OCI-LY7 (cell line): Measurements from ENCODE around the gene ARSJ. TPM values are rescaled to one million over a fixed set of nuclear protein-coding genes. Genes with fewer than 3 reads are reported as not detected.

Source experiments
- BruUV-seq: library from RNA; stranded (reverse); fragments of 400-500 nt; replicated peaks from 2 replicates; lab custom pipeline; 2021; lab: Mats Ljungman, UMichigan
- CTCF ChIA-PET: fragments of 300-600 bp; sonication (Branson Sonifier 250); formaldehyde crosslinking; loops from one replicate; lab custom pipeline; 2022; ENCODE audit warnings: antibody characterized with exemption; ENCODE audit not compliant: unreplicated experiment; lab: Charles Lee
- POLR2A ChIA-PET: fragments of 300-600 bp; sonication (Branson Sonifier 250); formaldehyde crosslinking; loops from one replicate; lab custom pipeline; 2022; ENCODE audit warnings: antibody characterized with exemption; lab: Charles Lee
- DNase-seq: peaks from one replicate; pipeline ENCODE4 v3.0.0-alpha.2; 2015; ENCODE audit warnings: low spot score
- H2AFZ ChIP-seq: fragments of 200-600 bp; sonication (generic), shearing (Covaris generic); 2 replicates; pipeline ENCODE4 v1.6.1; 2014; ENCODE audit warnings: mild to moderate bottlenecking, antibody characterized with exemption, low read length, moderate library complexity
- H3K27ac ChIP-seq: fragments of 200-600 bp; sonication (generic); 2 replicates; pipeline ENCODE4 v1.5.1; 2014; ENCODE audit warnings: mixed run types, low read depth, mild to moderate bottlenecking, moderate library complexity, low read length, inconsistent platforms; ENCODE audit not compliant: poor library complexity, severe bottlenecking
- H3K36me3 ChIP-seq: fragments of 200-600 bp; sonication (generic); 2 replicates; pipeline ENCODE4 v1.6.1; 2014; ENCODE audit warnings: mild to moderate bottlenecking, antibody characterized with exemption, low read length, moderate library complexity, mixed read lengths; ENCODE audit not compliant: insufficient read depth
- H3K4me1 ChIP-seq: fragments of 200-600 bp; sonication (generic); 2 replicates; pipeline ENCODE4 v1.5.1; 2014; ENCODE audit warnings: mild to moderate bottlenecking, low read length; ENCODE audit not compliant: insufficient read depth, poor library complexity, severe bottlenecking
- H3K4me2 ChIP-seq: fragments of 200-600 bp; sonication (generic); 2 replicates; pipeline ENCODE4 v1.6.1; 2014; ENCODE audit warnings: mild to moderate bottlenecking, low read length
- H3K4me3 ChIP-seq: fragments of 200-600 bp; sonication (generic); 2 replicates; pipeline ENCODE4 v1.5.1; 2014; ENCODE audit warnings: mild to moderate bottlenecking, low read depth, low read length; ENCODE audit not compliant: poor library complexity, severe bottlenecking
- H3K79me2 ChIP-seq: fragments of 200-600 bp; sonication (generic); 2 replicates; pipeline ENCODE4 v1.6.1; 2016; ENCODE audit warnings: low read depth, mild to moderate bottlenecking, low read length, moderate library complexity, mixed read lengths; ENCODE audit not compliant: insufficient read depth
- H3K9me2 ChIP-seq: fragments of 200-600 bp; sonication (generic); 2 replicates; pipeline ENCODE4 v1.6.1; 2016; ENCODE audit warnings: mild to moderate bottlenecking, low read length, mixed read lengths; ENCODE audit not compliant: insufficient read depth
- H3K9me3 ChIP-seq: fragments of 200-600 bp; sonication (generic); 2 replicates; pipeline ENCODE4 v1.6.1; 2014; ENCODE audit warnings: mild to moderate bottlenecking, mixed run types, low read length, mixed read lengths
- H4K20me1 ChIP-seq: fragments of 200-600 bp; sonication (generic); 2 replicates; pipeline ENCODE4 v1.6.1; 2014; ENCODE audit warnings: mild to moderate bottlenecking, antibody characterized with exemption, low read length, moderate library complexity, mixed read lengths; ENCODE audit not compliant: insufficient read depth
- EZH2phosphoT487 ChIP-seq: fragments of 200-600 bp; sonication (generic); IDR thresholded peaks from 2 replicates; pipeline ENCODE4 v1.6.1; 2018; ENCODE audit warnings: low read depth, borderline replicate concordance, mild to moderate bottlenecking, mixed run types, antibody characterized with exemption, low read length, moderate library complexity, mixed read lengths
- intact Hi-C: fragments of 100-400 bp; cut with micrococcal nuclease; formaldehyde crosslinking; loops from one replicate; pipeline ENCODE4 v1.10.0; 2022; ENCODE audit not compliant: unreplicated experiment
- total RNA-seq, 2 experiments: library from RNA; depleted of rRNA in 1 of 2; stranded (reverse); fragments of >200 nt in 1 of 2; shearing (Covaris generic) in 1 of 2; gene quantifications; 2 replicates each; pipeline ENCODE4 v1.2.3, GENCODE V29; 2014 to 2022
- TF ChIP-seq, protein P1 (sequence below): fragments of 200-600 bp; sonication (generic); conservative IDR thresholded peaks from 2 replicates; pipeline ENCODE4 v1.5.1; 2014; ENCODE audit warnings: mild to moderate bottlenecking, antibody characterized with exemption, low read length, moderate library complexity, mixed read lengths

The ARSJ gene
- total RNA-seq, 2 experiments from 2014 or later: not detected

DNA sequence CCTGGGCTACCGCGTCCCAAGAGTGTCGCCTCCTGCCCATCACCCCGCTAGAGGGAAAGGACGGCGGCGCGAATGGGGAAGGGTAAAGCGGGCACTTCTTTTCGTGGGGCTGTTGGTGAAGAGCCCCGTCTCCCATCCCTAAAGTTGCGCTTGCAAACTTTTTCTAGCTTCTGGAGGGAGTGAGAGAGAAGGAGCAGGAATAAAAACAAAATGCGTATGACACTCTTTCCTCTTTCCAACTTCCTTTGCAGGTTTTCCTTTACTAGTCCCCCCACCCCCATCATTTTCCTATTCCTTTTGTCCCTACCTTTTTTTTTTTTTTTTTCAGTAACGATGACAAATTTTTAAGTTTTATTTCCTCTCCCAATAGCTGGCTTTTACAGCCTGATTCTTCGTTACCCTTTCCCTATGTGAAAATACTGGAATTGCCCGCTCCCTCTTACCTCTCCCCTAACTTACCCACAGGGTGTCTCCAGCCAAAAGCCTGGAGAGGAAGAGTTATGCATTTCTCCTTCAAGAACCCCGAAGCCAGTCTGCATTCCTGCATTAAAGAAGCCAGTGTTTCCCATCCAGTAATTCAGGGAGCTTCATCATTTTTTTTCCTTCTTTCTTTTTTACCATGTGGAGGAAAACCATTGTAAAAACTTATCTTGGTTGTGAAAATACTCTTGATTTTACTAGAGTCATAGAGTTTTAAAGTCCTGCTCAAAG, 613 bp upstream of the ARSJ start:
- no peak for TF ChIP-seq EZH2phosphoT487
- TF ChIP-seq, protein P1, sequence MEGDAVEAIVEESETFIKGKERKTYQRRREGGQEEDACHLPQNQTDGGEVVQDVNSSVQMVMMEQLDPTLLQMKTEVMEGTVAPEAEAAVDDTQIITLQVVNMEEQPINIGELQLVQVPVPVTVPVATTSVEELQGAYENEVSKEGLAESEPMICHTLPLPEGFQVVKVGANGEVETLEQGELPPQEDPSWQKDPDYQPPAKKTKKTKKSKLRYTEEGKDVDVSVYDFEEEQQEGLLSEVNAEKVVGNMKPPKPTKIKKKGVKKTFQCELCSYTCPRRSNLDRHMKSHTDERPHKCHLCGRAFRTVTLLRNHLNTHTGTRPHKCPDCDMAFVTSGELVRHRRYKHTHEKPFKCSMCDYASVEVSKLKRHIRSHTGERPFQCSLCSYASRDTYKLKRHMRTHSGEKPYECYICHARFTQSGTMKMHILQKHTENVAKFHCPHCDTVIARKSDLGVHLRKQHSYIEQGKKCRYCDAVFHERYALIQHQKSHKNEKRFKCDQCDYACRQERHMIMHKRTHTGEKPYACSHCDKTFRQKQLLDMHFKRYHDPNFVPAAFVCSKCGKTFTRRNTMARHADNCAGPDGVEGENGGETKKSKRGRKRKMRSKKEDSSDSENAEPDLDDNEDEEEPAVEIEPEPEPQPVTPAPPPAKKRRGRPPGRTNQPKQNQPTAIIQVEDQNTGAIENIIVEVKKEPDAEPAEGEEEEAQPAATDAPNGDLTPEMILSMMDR: no peak
- no TSS peak for BruUV-seq
- ChIA-PET POLR2A (interaction anchor here (0.6 to 0.7 kb wide), 4 partner anchors 30 to 1566 kb away, joined by 3 read pairs; no protein-coding TSS in a partner anchor), CTCF (no interaction called here)
- no peak overlapping the region for H3K4me3 ChIP-seq
- H3K4me1 ChIP-seq: no peaks in the 10 kb centered on the region
- no peak for DNase-seq
- H3K4me2 ChIP-seq: no peak overlapping the region
- H3K9me3 ChIP-seq: no peaks in the 10 kb centered on the region
- intact Hi-C loops: no loop called here
- H3K27ac ChIP-seq: no peak overlapping the region
- no peaks in the 10 kb centered on the region for H4K20me1 ChIP-seq
- no peaks in the 10 kb centered on the region for H3K9me2 ChIP-seq
- no peak overlapping the region for H2AFZ ChIP-seq
- H3K36me3 ChIP-seq: no peaks in the 10 kb centered on the region
- no peaks in the 10 kb centered on the region for H3K79me2 ChIP-seq

DNA sequence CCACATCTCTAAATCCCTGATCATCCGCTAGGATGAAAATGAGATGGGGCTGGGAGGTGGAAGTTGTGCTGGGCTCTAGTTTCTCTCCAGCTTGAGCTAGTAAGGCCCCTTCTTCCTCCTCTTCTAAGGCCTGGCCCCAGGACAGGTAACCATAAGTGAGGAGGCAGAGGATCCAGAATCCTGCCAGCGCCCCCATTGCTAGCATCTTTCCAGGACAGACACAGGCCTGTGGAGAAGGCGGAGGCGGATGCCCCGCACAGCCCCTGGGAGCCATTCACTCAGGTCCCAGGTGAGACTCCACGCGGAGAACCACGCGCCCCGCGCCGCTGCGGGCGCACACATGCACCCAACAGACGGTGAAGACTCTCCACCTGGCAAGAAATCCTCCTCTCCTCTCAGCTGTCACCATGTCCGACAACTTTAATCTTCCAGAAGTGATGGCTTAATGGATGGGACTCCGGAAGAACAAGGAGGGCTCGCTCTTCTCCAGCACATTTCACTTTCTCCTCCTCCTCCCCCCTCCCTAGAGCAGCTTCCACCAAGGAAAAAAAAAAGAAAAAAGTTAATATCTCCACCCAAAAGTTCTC, 793 bp downstream of the ARSJ start:
- Histone ChIP-seq H3K79me2 (no peaks in the 10 kb centered on the region), H3K9me3 (no peaks in the 10 kb centered on the region), H3K4me1 (no peaks in the 10 kb centered on the region), H3K4me2 (no peak overlapping the region), H3K4me3 (no peak overlapping the region), H4K20me1 (no peaks in the 10 kb centered on the region), H3K27ac (no peak overlapping the region), H3K9me2 (no peaks in the 10 kb centered on the region), H3K36me3 (no peaks in the 10 kb centered on the region), H2AFZ (no peak overlapping the region)
- TF ChIP-seq, protein P1: no peak
- no peak for TF ChIP-seq EZH2phosphoT487
- BruUV-seq: no TSS peak
- ChIA-PET CTCF (no interaction called here), POLR2A (interaction anchor here (0.5 kb wide), 1 partner anchor 21 kb away, joined by 3 read pairs; no protein-coding TSS in a partner anchor)
- intact Hi-C loops: no loop called here
- DNase-seq: no peak

DNA sequence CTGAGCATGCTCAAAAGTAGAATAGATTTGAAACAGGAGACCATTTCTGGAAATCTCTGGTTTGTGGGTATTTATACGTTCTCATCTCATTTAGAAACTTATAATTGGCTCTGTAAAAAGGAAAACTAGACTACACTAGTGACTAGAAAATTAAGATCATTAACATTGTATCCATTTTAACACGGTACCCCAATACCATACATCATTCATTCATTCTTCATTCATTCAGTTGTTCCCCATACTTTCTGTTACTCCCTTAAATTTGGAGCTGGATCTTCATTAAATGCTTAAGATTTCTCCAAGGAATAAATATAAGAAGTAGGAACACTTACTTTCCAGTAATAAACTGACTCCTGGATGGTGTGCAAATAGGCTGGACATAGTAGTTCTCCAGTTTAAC, 1.3 kb downstream of the ARSJ start:
- H3K27ac ChIP-seq: no peak overlapping the region
- intact Hi-C loops: no loop called here
- no peak overlapping the region for H2AFZ ChIP-seq
- no peaks in the 10 kb centered on the region for H3K9me2 ChIP-seq
- no peaks in the 10 kb centered on the region for H3K36me3 ChIP-seq
- H3K4me3 ChIP-seq: no peak overlapping the region
- no peaks in the 10 kb centered on the region for H3K79me2 ChIP-seq
- H3K4me2 ChIP-seq: no peak overlapping the region
- DNase-seq: no peak
- H3K4me1 ChIP-seq: no peaks in the 10 kb centered on the region
- POLR2A ChIA-PET: interaction anchor here (0.5 kb wide), 1 partner anchor 21 kb away, joined by 3 read pairs; no protein-coding TSS in a partner anchor
- H3K9me3 ChIP-seq: no peaks in the 10 kb centered on the region
- H4K20me1 ChIP-seq: no peaks in the 10 kb centered on the region
- no peak for TF ChIP-seq EZH2phosphoT487
- TF ChIP-seq, protein P1: no peak
- no TSS peak for BruUV-seq
- CTCF ChIA-PET: no interaction called here
